GM12891 (cell line): ENCODE measurements around the gene IL2RA.

Source experiments
- POLR2A ChIP-seq: IDR thresholded peaks from 2 replicates; pipeline ENCODE4 v1.6.1; 2011; ENCODE audit warnings: low read depth, low read length, control low read depth
- POLR2AphosphoS5 ChIP-seq: IDR thresholded peaks from 2 replicates; pipeline ENCODE4 v1.6.1; 2011; ENCODE audit warnings: low read depth, low read length, control low read depth
- POU2F2 ChIP-seq: IDR thresholded peaks from 2 replicates; pipeline ENCODE4 v1.6.1; 2011; ENCODE audit warnings: low read depth, mild to moderate bottlenecking, control low read depth, low read length, moderate library complexity
- SPI1 ChIP-seq: IDR thresholded peaks from 2 replicates; pipeline ENCODE4 v1.6.1; 2011; ENCODE audit warnings: low read depth, low read length, control low read depth
- TAF1 ChIP-seq: IDR thresholded peaks from 2 replicates; pipeline ENCODE4 v1.6.1; 2011; ENCODE audit warnings: low read depth, low read length, control low read depth

DNA sequence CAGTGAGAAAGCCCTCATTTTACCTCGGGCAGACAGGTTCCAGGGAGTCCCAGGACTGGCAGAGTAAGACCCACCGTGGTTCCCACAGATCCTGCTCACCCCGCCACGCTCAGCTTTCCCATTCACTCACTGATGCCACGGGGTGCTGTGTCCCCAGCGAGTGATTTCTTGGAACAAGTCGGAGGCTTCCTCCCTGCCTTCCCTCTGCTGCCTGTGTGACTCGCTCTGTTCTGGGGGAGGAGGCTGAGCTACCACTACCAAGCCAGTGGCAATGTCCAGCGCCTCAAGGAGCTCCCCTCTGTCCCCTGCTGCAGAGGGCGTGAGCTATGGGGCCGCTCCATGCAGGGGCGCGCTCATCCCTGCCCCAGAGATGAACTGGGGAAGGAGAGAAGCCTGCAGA is 97.4 kb downstream of the IL2RA start:
- TF ChIP-seq POLR2AphosphoS5 = no peak
- TF ChIP-seq POLR2A = no peak
- TF ChIP-seq TAF1 = no peak
- TF ChIP-seq SPI1 = no peak
- TF ChIP-seq POU2F2 = no peak
